HG02798 (cell line): ENCODE measurements around the gene COBL.

ENCODE experiments used
- ATAC-seq: cut with Tn5 transposase; IDR thresholded peaks from one replicate; pipeline ENCODE4 v1.9.1; 2021; ENCODE audit warnings: mild to moderate bottlenecking; ENCODE audit not compliant: unreplicated experiment, poor library complexity

COBL gene

DNA sequence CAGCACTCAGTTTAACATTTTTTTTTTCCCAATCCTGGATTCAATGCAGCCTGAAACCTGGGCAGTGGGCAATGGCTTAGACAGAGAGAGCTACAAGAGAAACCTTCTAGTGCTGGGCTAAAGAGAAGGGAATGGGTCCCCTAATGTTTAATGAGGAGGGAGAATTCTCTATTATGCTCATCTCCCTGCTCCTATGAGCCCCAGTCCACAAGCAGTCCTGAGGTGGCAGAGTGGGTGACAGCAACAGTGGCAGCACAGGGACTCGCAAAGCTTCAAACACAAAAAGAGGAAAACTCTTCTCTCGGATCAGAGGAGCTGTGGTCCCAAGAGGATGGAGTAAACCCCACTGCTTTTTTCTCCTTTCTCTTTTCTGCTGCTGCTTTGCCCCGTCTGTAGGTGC, 36.5 kb downstream of the COBL start:
- no peak for ATAC-seq

- ATAC-seq, result no peak
Measured at GRCh38 chr7:51279391-51280023, 37.1 kb downstream of the COBL start.

DNA sequence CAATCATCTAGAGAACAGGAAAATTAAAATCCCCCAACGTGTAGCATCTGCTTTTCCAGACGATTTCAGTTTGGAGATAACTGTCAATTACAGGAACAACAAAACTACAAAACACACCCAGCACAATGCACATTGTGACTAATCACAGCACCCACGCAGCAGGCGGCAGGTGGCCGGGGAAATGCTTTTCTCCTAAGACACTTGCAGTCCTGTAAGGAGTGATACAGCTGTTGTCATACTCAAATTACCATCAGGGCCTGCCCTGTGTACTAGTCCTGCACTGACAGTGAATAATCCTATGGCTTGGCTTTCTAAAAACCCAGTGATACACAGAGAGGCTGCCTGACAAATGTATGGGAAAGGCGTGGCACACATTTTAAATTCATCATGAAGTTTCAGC, 37.8 kb downstream of the COBL start:
- no peak for ATAC-seq

GRCh38 chr7:51276967-51277366, 39.6 kb downstream of the COBL start:
- ATAC-seq, result no peak

DNA sequence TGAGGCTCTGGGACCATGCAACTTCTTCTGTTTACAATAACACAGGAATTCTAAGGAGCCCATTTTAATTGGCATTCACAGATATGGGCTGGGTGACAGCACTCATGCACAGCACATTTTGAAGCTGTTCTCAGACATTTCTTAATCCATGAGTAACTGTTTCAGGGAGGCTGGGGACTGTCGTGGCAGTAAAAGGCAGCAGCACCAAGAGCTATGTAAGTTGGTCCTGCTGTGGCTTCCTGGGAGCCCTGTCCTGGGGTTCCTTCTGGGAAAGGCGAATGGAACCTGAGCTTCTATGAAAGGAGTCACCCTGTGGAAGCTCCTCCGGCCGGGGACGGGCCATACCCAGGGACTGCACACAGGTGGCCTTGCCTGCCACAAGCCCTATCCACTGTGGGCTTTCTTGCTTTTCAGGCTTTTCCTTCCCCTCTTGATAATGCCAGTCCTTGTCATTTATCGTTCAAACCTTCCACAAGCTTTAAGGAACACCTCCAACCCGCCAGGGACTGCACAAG, 40.5 kb downstream of the COBL start:
- ATAC-seq, result no peak

DNA sequence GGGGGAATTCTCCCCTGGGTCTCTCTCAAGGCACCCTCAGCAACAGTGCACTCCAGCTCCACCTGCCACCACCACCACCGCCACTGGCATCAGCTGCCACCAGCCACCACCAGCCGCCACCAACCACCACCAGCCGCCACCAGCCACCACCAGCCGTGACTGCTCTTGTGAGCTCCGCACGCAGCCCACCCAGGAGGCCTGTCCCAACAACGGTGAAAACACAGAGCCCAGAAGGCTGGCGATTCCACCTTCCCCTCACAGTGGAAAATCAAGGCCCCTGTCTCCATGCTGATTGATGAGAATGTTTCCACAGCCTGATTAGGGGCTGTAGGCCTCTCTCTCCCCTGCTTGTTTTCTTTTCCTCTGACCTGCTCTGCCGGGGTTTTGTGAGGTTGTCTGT, 41.1 kb downstream of the COBL start:
- no peak for ATAC-seq

DNA sequence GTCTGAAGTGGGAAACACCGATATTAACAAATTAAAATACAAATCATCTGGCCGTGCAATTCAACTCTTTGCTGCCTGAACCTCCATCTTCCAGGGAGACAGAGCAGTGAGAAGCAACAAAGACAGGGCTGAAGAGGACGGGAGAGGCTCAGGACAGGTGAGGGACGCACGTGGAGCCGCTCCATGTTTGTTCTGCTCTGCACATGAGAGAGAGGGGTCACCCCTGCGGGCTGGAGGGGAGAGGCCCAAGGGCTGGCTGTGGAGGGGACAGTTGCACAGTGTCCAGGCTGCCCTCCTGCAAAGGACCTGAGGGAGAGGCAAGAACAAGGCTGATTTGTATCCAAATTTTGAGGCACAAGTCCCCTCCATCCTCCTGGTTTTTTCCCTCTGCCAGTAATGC, 41.7 kb downstream of the COBL start:
- no peak for ATAC-seq

GRCh38 chr7:51274001-51274400, 42.6 kb downstream of the COBL start:
- no peak for ATAC-seq

- no peak for ATAC-seq
Measured at GRCh38 chr7:51273360-51273759, 43.2 kb downstream of the COBL start.

GRCh38 chr7:51270965-51271364, 45.6 kb downstream of the COBL start:
- no peak for ATAC-seq

- ATAC-seq, result no peak
Measured at GRCh38 chr7:51269911-51270310, 46.7 kb downstream of the COBL start.

DNA sequence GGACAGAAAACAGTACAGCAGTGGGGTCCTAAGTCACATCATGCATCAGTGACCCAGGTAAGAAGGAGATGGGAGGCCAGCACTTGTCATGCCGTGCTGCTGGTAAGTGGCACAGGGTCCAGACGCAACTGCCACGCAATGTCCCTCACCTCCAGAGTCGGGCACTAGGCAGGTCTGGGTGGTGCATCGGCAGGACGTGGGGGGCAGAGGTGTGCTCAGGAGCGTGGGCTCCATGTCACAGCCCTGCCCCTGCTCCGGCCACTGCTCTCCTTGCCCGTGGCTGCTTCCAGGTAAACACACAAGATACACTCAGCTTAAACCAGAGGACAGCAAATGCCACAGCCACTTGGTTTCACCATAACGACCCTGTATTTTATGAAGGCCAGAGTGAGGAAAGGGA, 47.3 kb downstream of the COBL start:
- ATAC-seq, result no peak

DNA sequence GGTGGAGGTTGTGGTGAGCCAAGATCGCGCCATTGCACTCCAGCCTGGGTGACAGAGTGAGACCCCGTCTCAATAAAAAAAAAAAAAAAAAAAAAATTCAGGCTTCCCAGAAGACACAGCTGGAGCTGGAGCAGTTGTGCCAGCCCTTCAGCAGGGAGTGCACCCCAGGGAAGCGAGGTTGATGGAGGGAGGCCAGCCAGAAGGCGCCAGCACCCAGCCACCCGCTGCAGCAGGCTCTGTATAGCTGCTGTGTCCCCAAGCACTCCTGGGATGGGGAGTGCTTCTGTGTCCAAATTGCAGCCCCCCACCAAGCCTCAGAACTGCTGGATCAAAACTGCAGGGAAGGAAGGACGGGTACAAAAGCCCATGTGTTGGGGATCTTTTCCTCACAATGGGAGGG, 47.8 kb downstream of the COBL start:
- ATAC-seq, result no peak

DNA sequence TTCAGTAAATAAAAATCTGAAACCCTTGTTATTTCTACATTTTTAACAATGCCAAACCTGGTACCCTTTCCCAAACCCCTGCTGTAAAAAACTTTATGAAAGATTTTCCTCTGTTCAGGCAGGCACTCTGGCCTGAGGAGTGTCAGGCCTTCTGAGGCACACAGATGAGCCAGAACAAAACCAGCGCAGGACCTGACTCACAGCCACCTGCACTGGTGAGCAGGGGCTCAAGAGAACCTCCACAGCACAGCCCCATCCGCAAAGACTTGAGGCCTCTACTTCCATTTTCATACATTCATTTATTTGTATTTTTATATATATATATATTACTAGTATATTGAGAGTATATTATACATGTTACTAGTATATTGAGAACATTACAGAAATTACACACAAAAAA, 49.4 kb downstream of the COBL start:
- no peak for ATAC-seq

- ATAC-seq, result no peak
Measured at GRCh38 chr7:51265066-51265907, 51.3 kb downstream of the COBL start.

- ATAC-seq, result no peak
Measured at GRCh38 chr7:51263631-51264484, 52.8 kb downstream of the COBL start.

GRCh38 chr7:51262796-51263531, 53.6 kb downstream of the COBL start:
- ATAC-seq, result no peak

DNA sequence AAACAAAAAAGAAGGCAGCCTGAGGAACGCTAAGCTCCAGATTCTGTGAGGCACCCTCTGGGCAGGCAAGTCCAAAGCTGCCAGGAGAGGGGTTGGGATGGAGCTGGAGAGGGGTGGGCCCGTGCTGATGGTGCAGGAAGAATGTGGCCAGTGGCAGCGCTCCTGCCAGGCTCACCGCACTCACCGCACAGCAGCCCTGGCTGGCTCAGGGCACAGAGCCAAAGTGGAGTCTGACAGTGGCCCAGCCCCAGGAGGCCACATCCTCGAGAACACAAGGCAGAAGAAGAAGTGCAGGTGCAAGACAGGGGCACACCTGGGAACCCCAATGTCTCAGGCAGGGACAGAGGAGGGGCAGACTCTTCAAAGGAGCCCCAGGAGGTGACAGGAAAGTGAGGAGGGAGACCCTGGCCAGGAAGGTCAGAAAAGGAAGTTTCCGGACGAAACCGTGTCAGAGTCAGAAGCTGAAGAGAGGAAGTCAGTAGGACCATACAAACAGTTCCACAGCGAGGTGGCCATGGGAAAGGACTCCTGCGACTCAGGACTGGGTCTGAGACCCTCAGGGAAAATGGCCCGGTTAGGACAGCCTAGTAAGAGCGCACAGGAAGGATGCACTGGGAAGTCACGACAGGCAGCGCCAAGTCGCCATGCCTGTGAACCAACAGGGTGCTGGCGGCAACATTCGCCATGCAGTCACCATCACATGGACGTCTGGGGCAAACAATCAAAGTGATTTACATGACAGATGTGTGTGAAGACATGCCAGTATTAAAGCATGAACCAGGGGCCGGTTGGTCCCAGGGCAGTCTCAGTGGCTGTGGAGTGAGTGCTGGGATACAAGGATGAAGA, 54.4 kb downstream of the COBL start:
- ATAC-seq, result no peak

DNA sequence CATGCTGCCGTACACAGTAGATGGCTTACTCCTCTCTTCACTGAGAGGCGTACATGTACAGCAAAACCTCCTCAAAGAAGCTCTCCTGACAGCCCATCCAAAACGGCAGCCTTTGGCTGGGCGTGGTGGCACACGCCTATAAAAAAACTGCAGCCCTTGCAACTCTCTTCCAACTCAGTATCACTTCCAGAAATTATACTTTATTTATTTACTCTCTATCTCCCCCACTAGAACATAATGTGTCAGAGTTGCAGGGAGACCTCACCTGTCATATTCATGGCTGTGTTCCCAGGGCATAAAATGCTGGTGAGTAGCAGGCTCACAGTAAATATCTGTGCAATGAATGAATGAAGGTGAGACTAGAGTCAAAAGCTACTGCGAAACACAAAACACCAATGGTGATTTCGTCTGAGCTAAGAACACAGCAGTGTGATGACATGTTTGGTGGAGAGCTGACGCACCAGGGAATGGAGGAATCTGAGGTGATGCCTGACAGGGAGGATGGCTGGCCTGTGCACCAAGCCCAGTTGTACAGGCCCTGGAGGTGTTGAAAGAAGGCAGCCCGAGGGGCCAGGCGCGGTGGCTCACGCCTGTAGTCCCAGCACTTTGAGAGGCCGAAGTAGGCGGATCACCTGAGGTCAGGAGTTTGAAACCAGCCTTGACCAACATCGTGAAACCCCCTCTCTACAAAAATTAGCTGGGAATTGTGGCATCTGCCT, 55.3 kb downstream of the COBL start:
- ATAC-seq, result no peak
